ENCODE data around the gene ALKBH5. TPM values are rescaled to one million over a fixed set of nuclear protein-coding genes. Genes with fewer than 3 reads are reported as not detected.
A peak's percentile ranks its signal among the peaks of the same experiment; 100 is the strongest.

Gene ALKBH5
- total and polyA plus RNA-seq, 9 of the 15 experiments (the other 6 are each of a cell fraction or from before 2014, with no cell fraction given) = 11.4 to 70.0 (median 47.4) TPM

GRCh38 chr17:18185832-18186626 lies 2.4 kb downstream of the ALKBH5 start:
- POLR2A ChIA-PET = interaction anchor here (1.0 kb wide), 2 partner anchors 16 to 19 kb away, joined by 3 to 5 read pairs; no protein-coding TSS in a partner anchor
- no peak overlapping the region for H2AFZ ChIP-seq (ENCODE audit: low read depth, low read length)
- CTCF ChIA-PET (ENCODE audit: low intra/inter-chr PET ratio) = interaction anchor here (1.1 kb wide), 1 partner anchor 45 kb away, joined by 4 read pairs; no protein-coding TSS in a partner anchor
- TF ChIP-seq GTF2A2 (tag; IDR thresholded peaks at IDR 0.05) (no peak), ZBTB40 (IDR thresholded peaks at IDR 0.05) (no peak), ZBTB40 (CRISPR knock-in tag; IDR thresholded peaks at IDR 0.05) (no peak), GTF2E2 (tag; IDR thresholded peaks at IDR 0.05) (no peak), LEF1 (IDR thresholded peaks at IDR 0.05) (no peak), ZNF668 (CRISPR knock-in tag; IDR thresholded peaks at IDR 0.05) (no peak), MAFG (tag; conservative IDR thresholded peaks at IDR 0.05) (peak; percentile 44), SRSF1 (IDR thresholded peaks at IDR 0.05; ENCODE audit: low read depth, low read length) (no peak), NEUROD1 (IDR thresholded peaks at IDR 0.05; ENCODE audit: borderline replicate concordance, low read depth, low read length, partially characterized antibody) (no peak), ETV6 (IDR thresholded peaks at IDR 0.05; ENCODE audit: borderline replicate concordance in 1 of 2, low read depth in 2 of 2, low read length in 1 of 2) (no peak), ETV6 (CRISPR knock-in tag; IDR thresholded peaks at IDR 0.05; ENCODE audit: borderline replicate concordance) (no peak), ZFP1 (CRISPR knock-in tag; IDR thresholded peaks at IDR 0.05) (no peak), ZBTB8A (IDR thresholded peaks at IDR 0.05; ENCODE audit: partially characterized antibody) (no peak), BMI1 (IDR thresholded peaks at IDR 0.05; ENCODE audit: low read length) (no peak)

More at GRCh38 chr17:18185832-18186626, 2.4 kb downstream of the ALKBH5 start:
- Histone ChIP-seq H3K9ac (ENCODE audit: insufficient read depth in 1 of 2, low read depth in 2 of 2, low read length in 2 of 2) (peak overlapping the region; percentile 83 to 94; a peak in 3 of 4 replicates), H3K27ac (ENCODE audit: extremely low read depth, low read depth, low read length) (peak overlapping the region; percentile 53; the same call in 2 of the 3 replicates), H3K9me1 (ENCODE audit: control insufficient read depth, insufficient read depth, low read length) (no peaks in the 10 kb centered on the region), H4K20me1 (replicated peaks; ENCODE audit: control insufficient read depth, insufficient read depth, low read length) (peaks cover 45% of the 10 kb centered on the region), H3K4me2 (ENCODE audit: insufficient read depth, low read length) (peak overlapping the region; percentile 95), H3K4me3 (peak overlapping the region; percentile 69), H3K9me3 (replicated peaks; ENCODE audit: control insufficient read depth, insufficient read depth, low read depth, low read length) (no peaks in the 10 kb centered on the region), H3K79me2 (ENCODE audit: control insufficient read depth, insufficient read depth, low read length) (peaks cover 74% of the 10 kb centered on the region), H3K27me3 (ENCODE audit: control insufficient read depth in 2 of 2, insufficient read depth in 2 of 2, low read length in 2 of 2) (no peaks in the 10 kb centered on the region), H3K36me3 (ENCODE audit: control insufficient read depth, insufficient read depth, low read length) (peaks cover 52% of the 10 kb centered on the region; the same call in 2 of the 3 replicates), H3K4me1 (replicated peaks in 1 of 2; ENCODE audit: control insufficient read depth in 2 of 2, insufficient read depth in 2 of 2, low read length in 2 of 2) (peaks cover 38 to 41% of the 10 kb centered on the region in 2 experiments)
- no TSS peak for BruUV-seq (replicated peaks)
- ATAC-seq = no peak
- FAIRE-seq = peak; percentile 49
- 5% methylated on average over 10 of the region's 10 CpGs for WGBS (ENCODE audit: insufficient coverage, low coverage, missing lambda C conversion rate)
- in situ Hi-C loops (cut with MboI) = no loop called here
- intact Hi-C loops (cut with micrococcal nuclease) = loop anchor here (2.0 kb wide), 1 partner anchor 45 kb away; no protein-coding TSS in a partner anchor
- peak in 2 of 4 experiments; percentile 5 to 34 for DNase-seq (ENCODE audit: extremely low read depth in 1 of 4, low spot score in 3 of 4)
